HS-27A (cell line): ENCODE measurements around the gene COL15A1.

Source experiments
- DNase-seq: peaks from one replicate; pipeline ENCODE4 v3.0.0-alpha.2; 2012; ENCODE audit warnings: low read depth, missing footprints

COL15A1 gene

GRCh38 chr9:99015448-99015847, 71.7 kb downstream of the COL15A1 start:
- DNase-seq, result no peak

GRCh38 chr9:99015890-99016289, 72.2 kb downstream of the COL15A1 start:
- no peak for DNase-seq

GRCh38 chr9:99016681-99017387, 73.1 kb downstream of the COL15A1 start:
- no peak for DNase-seq

GRCh38 chr9:99018653-99019052, 74.9 kb downstream of the COL15A1 start:
- DNase-seq, result no peak

- DNase-seq, result peak; percentile 85
These were observed 76.0 kb downstream of the COL15A1 start for GRCh38 chr9:99019510-99020331.

- no peak for DNase-seq
These were observed 77.2 kb downstream of the COL15A1 start for GRCh38 chr9:99020786-99021436.

- DNase-seq, result no peak
These were observed 77.8 kb downstream of the COL15A1 start for GRCh38 chr9:99021512-99021911.

- DNase-seq, result no peak
These were observed 79.5 kb downstream of the COL15A1 start for GRCh38 chr9:99023231-99023630.

- DNase-seq, result no peak
These were observed 80.1 kb downstream of the COL15A1 start for GRCh38 chr9:99023831-99024230.

GRCh38 chr9:99024959-99025358, 81.3 kb downstream of the COL15A1 start:
- no peak for DNase-seq

- DNase-seq, result no peak
These were observed 82.0 kb downstream of the COL15A1 start for GRCh38 chr9:99025616-99026270.

GRCh38 chr9:99026271-99026955, 82.7 kb downstream of the COL15A1 start:
- DNase-seq, result no peak

GRCh38 chr9:99026956-99027298, 83.2 kb downstream of the COL15A1 start:
- no peak for DNase-seq

GRCh38 chr9:99027443-99027842, 83.7 kb downstream of the COL15A1 start:
- no peak for DNase-seq

- no peak for DNase-seq
These were observed 85.5 kb downstream of the COL15A1 start for GRCh38 chr9:99029083-99029645.

GRCh38 chr9:99030092-99030511, 86.4 kb downstream of the COL15A1 start:
- peak; percentile 78 for DNase-seq

GRCh38 chr9:99030610-99031109, 87.0 kb downstream of the COL15A1 start:
- DNase-seq, result no peak

GRCh38 chr9:99031319-99031718, 87.6 kb downstream of the COL15A1 start:
- DNase-seq, result no peak

GRCh38 chr9:99031994-99032393, 88.3 kb downstream of the COL15A1 start:
- no peak for DNase-seq

GRCh38 chr9:99034149-99034548, 90.4 kb downstream of the COL15A1 start:
- no peak for DNase-seq

GRCh38 chr9:99035313-99035712, 91.6 kb downstream of the COL15A1 start:
- no peak for DNase-seq
